ENCODE measurements around the gene ADAMTS9. TPM values are rescaled to one million over a fixed set of nuclear protein-coding genes. Genes with fewer than 3 reads are reported as not detected.

The ADAMTS9 gene
- total and polyA plus RNA-seq, 7 donors, result 1.2 to 61.6 (median 16.1) TPM

DNA sequence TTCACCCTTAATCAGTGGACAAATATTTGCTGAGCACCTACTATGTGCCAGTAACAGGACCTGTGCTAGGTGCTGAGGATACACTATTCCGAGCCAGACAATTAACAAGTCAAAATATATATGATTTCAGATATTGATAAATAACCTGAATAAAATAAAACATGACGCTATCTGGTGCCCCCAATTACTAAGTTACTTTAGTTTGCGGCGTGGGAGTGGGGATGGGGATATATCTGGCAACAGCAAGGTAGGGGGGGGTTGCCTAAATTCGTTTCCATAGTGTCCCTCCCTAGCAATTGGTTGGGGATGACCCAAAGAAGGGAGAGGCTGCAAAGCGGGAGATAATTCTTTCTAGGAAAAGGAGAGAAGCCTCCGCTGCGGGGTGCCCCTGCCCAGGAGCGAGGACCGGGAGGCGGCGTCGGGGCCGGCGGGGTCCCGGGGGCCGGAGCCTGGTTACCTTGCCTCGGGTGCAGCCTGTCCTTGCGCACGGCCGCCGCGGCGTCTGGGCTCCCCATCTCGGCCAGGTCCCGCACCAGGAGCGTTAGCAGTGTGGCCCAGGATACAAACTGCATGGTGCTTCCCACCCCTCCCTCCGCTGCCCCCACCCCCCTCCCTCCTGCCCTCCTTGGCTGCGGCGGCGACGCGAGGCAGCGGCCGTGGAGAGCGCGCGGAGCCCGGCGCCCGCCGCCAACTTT, 567 bp downstream of the ADAMTS9 start:
- TF ChIP-seq, protein P1, sequence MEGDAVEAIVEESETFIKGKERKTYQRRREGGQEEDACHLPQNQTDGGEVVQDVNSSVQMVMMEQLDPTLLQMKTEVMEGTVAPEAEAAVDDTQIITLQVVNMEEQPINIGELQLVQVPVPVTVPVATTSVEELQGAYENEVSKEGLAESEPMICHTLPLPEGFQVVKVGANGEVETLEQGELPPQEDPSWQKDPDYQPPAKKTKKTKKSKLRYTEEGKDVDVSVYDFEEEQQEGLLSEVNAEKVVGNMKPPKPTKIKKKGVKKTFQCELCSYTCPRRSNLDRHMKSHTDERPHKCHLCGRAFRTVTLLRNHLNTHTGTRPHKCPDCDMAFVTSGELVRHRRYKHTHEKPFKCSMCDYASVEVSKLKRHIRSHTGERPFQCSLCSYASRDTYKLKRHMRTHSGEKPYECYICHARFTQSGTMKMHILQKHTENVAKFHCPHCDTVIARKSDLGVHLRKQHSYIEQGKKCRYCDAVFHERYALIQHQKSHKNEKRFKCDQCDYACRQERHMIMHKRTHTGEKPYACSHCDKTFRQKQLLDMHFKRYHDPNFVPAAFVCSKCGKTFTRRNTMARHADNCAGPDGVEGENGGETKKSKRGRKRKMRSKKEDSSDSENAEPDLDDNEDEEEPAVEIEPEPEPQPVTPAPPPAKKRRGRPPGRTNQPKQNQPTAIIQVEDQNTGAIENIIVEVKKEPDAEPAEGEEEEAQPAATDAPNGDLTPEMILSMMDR (IDR thresholded peaks at IDR 0.05), result no peak
- TF ChIP-seq POLR2A (IDR thresholded peaks at IDR 0.05) (no peak), POLR2AphosphoS5 (IDR thresholded peaks at IDR 0.05) (no peak), EP300 (IDR thresholded peaks at IDR 0.05) (no peak)
- H3K9me3 ChIP-seq, result no peaks in the 10 kb centered on the region
- H3K4me1 ChIP-seq, result peaks cover 0 to 43% (median 15%) of the 10 kb centered on the region in 4 donors
- no peaks in the 10 kb centered on the region for H3K27me3 ChIP-seq
- peak overlapping the region; percentile 97 to 99 (median 98) for H3K27ac ChIP-seq
- intact Hi-C loops (cut with DNase I), result loop anchor here (2.0 to 5.0 kb wide), 6 partner anchors 55 to 725 kb away; no protein-coding TSS in a partner anchor
- no peak for DNase-seq
- no peaks in the 10 kb centered on the region for H3K36me3 ChIP-seq
- peak overlapping the region; percentile 74 to 87 (median 78) for H3K4me3 ChIP-seq
- 2 to 4% methylated on average over 42 of the region's 42 CpGs for WGBS, 2 donors

DNA sequence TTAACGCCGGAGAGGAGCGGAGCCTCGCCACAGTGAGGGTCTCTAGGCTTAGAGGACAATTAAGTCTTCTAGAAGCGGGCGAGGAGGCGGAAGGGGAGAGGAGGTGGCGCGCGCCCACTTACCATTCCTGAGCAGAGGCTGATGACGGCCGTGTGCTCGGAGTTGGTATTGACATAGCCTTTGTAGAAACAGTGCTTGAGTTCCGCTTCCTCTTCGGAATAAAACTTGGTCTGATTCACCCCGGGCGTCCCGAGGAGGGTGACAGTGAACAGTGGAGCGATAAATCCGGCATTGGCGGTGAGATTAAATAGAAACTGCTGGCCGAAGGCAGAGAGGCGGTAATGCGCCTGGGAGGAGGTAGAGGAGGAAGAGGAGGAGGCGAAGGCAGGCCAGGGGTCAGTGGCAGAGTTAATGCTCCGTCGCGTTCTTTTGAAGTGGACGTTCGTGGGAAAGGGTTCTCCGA, 1.3 kb downstream of the ADAMTS9 start:
- intact Hi-C loops (cut with DNase I), result loop anchor here (1.0 to 5.0 kb wide), 7 partner anchors 56 to 726 kb away; no protein-coding TSS in a partner anchor
- Histone ChIP-seq H3K36me3 (no peaks in the 10 kb centered on the region), H3K4me1 (peaks cover 0 to 41% (median 18%) of the 10 kb centered on the region in 4 donors), H3K27me3 (no peaks in the 10 kb centered on the region), H3K4me3 (peak overlapping the region; percentile 74 to 87 (median 78)), H3K9me3 (no peaks in the 10 kb centered on the region), H3K27ac (peak overlapping the region; percentile 97 to 99 (median 98))
- TF ChIP-seq POLR2AphosphoS5 (IDR thresholded peaks at IDR 0.05) (no peak), POLR2A (IDR thresholded peaks at IDR 0.05) (no peak), EP300 (IDR thresholded peaks at IDR 0.05) (no peak)
- TF ChIP-seq, protein P1 (IDR thresholded peaks at IDR 0.05), result peak in 2 of 4 experiments; percentile 5 to 8
- 1% methylated on average over 31 of the region's 31 CpGs for WGBS, 2 donors
- DNase-seq, result no peak

DNA sequence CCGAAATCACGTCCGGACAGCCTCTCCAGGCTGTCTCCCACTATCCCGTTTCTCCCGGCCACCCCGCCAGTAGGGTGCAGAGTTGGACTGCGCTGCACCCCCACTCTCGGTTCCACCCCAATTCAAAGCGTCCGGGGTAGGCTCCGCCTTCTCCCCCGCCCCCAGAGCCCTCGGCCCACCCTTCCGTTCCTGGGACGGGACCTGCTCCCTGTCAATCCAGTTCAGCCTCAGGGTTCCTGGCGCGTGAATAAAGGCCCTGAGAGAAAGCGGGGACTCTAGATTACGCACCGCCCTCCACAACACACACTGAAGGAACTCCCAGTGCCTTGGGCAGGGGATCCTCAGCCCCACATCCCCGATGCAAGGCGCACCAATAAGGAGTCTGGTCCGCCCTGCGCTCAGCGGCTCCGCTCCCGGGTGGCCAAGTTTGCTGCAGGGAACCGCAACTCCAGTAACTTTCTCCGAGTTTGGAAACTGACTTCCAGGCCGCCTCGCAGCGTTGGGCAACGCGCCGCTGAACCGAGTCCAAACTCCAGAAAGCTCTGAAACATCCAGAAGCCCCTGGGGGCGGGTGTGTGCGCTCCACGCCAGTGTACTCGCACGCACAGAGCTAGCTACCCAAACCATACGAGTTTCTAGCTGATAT, 1.9 kb downstream of the ADAMTS9 start:
- Histone ChIP-seq H3K27ac (peak overlapping the region; percentile 97 to 99 (median 98)), H3K4me1 (peaks cover 0 to 36% (median 20%) of the 10 kb centered on the region in 4 donors), H3K27me3 (no peaks in the 10 kb centered on the region), H3K36me3 (peaks cover 0 to 2% (median 0%) of the 10 kb centered on the region in 4 donors), H3K4me3 (peak overlapping the region; percentile 74 to 87 (median 78)), H3K9me3 (no peaks in the 10 kb centered on the region)
- intact Hi-C loops (cut with DNase I), result loop anchor here (1.0 to 5.0 kb wide), 7 partner anchors 56 to 726 kb away; no protein-coding TSS in a partner anchor
- TF ChIP-seq EP300 (IDR thresholded peaks at IDR 0.05), result peak; percentile 40 to 94 (median 68)
- TF ChIP-seq POLR2AphosphoS5 (IDR thresholded peaks at IDR 0.05), result peak; percentile 95 to 98 (median 98)
- TF ChIP-seq, protein P1 (IDR thresholded peaks at IDR 0.05), result peak in 3 of 4 experiments; percentile 18 to 31 (median 22)
- TF ChIP-seq POLR2A (IDR thresholded peaks at IDR 0.05), result peak; percentile 90 to 91
- peak; percentile 99 for DNase-seq
- 1 to 2% methylated on average over 42 of the region's 42 CpGs for WGBS, 2 donors

DNA sequence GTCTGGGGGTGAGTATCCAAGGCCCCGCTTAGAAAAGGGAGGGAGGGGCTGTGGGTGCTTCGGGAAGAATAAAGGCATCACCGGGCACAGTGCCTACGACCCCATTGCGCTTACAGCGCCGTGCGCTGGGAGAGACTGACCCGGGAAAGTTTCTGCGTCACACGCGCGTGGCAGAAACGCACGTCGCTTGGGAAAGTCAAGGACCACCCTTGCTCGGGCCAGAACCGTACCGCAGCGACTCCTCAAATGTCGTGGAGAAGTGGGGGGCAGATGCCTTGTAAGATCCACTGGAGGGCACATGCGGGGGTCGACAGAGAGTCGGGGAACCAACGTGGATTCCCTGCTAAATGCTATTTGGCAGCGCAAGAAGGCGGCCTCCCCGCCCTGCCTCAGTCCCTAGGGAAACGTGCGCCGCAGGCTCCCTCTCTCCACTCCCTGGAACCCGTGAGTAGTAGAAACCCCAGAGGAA, 2.4 kb downstream of the ADAMTS9 start:
- peak in 3 of 4 donors; percentile 51 to 69 (median 64) for TF ChIP-seq EP300 (IDR thresholded peaks at IDR 0.05)
- TF ChIP-seq POLR2AphosphoS5 (IDR thresholded peaks at IDR 0.05), result no peak
- TF ChIP-seq, protein P1 (IDR thresholded peaks at IDR 0.05), result no peak
- TF ChIP-seq POLR2A (IDR thresholded peaks at IDR 0.05), result no peak
- no peaks in the 10 kb centered on the region for H3K9me3 ChIP-seq
- H3K27me3 ChIP-seq, result no peaks in the 10 kb centered on the region
- peaks cover 0 to 32% (median 25%) of the 10 kb centered on the region in 4 donors for H3K4me1 ChIP-seq
- peak overlapping the region; percentile 97 to 99 (median 98) for H3K27ac ChIP-seq
- H3K36me3 ChIP-seq, result peaks cover 0 to 7% (median 3%) of the 10 kb centered on the region in 4 donors
- DNase-seq, result peak; percentile 93
- intact Hi-C loops (cut with DNase I), result loop anchor here (5.0 kb wide), 4 partner anchors 57 to 727 kb away; no protein-coding TSS in a partner anchor
- WGBS, 2 donors, result 3 to 4% methylated on average over 32 of the region's 32 CpGs
- peak overlapping the region; percentile 74 to 87 (median 78) for H3K4me3 ChIP-seq

Measured in sigmoid colon (tissue), 7 donors.